ENCODE results near the gene TRDMT1.

The TRDMT1 gene

DNA sequence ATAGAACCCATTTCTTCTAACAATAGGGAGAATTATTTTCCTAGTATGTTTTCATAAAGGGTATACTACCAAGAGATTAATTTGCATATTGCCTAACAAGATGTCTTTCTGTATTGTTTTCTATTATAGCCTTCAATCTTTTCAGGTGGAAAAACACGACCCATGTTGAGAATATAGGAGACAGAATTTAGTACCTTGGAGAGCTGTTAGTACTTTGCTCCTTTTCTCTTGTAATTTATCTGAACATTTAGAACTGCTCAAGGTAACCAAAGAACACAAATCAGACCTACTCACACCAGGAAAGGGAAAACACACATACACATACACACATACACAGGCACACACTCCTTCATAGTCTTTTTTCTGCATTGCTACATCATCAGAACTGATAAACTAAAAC, 7.8 kb upstream of the TRDMT1 start:
- DNase-seq, result no peak

DNA sequence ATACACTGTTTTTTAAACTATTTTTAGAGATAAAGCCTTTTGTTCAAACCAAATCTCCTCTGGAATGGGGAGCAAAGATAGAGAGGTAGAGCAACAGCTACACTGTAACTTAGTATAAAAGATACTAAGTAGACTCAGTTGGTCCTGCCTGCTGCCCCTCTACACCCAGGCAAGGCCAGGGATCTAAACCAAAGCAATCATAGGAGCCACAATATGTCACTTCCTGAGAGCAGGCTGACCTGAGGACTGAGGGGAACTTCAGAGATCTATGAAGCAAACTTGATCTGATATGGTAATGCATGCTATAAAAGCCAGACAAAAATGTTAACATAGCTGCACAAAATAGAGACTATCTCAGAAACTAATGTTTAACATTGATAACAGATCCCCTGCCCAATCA, 7.0 kb upstream of the TRDMT1 start:
- peak; percentile 35 for DNase-seq

DNA sequence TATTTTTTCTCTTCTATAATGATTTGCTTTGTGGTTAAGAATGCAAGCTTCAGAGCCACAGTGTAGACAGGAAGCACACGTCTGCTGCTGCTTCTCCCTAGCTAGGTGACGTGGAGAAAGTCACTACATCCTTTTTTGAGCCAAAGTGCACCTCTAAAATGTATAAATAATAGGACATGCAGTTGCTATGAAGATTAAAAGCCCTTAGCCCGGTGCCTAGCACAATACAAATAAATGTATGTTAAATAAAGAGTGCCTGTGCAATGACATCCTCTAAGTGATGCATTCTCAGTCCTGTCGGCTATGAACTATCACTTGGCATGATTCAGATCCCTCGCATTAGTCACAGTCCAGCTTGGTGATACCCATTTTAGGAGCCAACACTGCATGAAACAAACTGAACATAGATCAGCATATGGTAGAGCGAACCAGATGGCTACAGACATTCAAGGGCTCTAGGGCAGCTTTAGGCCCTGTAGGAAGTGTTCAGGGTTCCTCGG, 4.8 kb upstream of the TRDMT1 start:
- DNase-seq, result peak; percentile 66

DNA sequence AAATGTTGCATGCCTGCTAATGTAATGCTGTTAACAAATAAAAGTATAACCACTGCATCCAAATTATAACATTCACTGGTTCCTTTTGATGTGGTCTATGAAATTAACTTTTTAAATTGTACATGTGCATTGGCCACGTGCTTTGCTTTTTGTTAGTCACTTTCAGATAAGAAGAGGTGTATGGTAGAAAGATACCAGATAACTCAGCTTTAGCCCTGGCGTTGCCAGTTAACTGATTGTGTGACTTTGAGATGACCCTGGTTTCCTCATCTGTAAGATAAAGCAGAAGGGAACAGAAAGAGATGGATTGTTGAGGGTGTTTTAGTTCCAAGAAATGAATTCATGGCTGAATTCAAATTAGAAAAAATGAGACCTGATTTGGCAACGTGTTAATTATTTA, 1.9 kb upstream of the TRDMT1 start:
- DNase-seq, result peak; percentile 34

DNA sequence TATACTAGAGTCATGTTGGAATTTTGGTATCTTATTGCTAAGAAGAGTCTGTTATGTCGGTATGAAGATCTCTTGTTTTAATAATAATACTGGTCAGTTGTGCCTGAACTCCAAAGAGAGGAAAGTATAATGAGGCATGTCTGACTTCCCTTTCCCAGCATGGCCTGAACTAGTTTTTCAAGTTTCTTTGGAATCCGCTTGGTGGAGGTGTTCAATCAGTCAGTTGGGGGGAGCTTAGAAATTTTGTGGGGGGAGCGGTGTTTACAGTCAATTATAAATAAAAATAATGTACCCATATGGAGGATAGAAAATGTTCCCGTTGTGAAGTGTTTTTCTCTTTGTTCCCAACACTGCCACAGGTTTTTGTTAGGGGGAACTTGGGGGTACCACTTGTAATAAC, 1.5 kb upstream of the TRDMT1 start:
- DNase-seq, result no peak

DNA sequence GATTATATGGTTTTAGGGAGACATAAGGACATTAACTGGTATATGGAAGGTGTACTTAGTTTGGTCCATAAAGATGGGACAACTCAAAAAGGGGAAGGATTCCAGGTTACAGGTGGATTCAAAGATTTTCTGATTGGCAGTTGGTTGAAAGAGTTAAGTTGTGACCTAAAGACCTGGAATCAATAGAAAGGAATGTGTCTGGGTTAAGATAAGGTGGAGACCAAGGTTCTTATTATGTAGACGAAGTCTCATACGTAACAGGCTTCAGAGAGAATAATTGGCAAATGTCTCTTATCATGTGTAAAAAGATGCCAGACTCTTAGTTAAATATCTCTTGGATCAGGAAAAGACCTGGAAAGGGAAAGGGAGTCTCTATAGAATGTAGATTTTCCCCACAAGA, 1.0 kb upstream of the TRDMT1 start:
- no peak for DNase-seq

DNA sequence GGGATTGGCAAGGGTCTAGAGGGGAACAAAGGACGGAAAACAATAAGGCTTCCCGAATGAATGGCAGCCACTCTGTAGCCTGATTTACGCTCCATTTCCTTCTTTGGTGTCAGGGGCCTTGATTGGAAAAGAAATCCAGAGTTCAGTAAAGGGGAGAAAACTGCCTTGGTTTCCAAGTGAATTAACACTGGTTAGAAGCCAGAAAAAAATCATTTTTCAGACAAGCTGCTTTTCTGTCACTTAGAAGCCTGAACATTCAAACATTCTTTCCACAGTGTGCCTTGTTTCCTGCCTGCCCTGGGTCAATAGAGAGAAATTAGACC, 283 bp upstream of the TRDMT1 start:
- no peak for DNase-seq

DNA sequence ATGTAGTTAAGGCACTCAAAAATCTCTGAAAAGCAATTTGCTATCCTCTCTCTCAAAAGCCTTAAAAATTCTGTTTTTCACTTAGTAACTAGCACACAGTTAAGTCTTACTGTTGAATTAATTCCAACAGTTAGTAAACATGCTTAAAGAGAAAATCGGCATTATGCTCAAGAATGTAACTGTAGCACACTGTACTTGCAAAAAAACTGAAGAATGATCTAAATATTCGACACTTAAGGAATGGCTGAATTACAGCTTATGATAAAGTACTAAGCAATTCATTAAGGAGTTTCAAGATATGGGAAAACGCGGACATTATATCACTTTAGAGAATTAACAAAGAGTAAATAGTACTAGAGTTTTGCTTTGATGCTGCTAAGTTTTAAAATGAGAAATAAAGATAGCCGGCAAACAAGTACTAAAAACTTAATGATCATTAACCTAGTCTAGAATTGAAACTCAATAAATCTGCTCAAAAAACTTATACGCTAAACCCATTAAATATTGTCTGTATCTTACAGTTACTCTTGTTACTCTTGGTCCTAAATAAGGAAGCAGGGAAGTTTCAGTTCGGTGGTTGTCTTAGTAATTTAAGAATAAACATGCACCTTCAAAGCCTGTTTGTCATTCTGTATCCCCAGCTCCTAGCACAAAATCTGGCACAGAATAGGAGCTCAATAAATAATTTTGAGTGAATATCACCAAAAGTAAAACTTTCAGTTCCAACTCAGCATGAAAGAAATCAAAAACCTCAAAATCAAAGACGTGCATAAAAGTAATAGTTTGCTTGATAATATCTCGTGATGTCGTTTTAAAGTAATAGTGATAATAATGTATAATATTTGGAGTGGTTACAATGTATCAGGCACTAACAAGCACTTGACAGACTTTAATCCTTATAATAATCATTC, 1.2 kb downstream of the TRDMT1 start:
- peak; percentile 34 for DNase-seq

DNA sequence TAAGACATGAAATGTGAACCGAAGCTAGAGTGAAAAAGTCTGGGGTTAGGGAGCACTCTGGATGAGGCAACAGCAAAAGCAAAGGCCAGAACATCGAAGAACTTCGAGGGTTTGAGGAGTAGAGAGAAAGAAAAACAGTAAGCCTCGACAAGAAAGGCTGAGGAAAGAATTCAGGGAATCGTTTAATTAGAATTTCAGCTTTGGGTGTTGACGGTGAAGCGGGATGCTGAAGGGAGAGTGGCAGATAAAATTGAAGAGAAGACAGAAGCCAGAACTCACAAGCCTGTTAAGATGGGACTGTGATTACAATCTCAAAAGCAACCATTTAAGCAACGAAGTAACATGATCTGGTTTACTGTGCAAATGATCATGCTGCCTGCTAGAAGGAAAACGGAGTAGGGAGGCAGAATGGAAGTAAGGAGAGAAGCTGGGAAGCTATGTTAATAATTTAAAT, 2.1 kb downstream of the TRDMT1 start:
- DNase-seq, result peak; percentile 32

DNA sequence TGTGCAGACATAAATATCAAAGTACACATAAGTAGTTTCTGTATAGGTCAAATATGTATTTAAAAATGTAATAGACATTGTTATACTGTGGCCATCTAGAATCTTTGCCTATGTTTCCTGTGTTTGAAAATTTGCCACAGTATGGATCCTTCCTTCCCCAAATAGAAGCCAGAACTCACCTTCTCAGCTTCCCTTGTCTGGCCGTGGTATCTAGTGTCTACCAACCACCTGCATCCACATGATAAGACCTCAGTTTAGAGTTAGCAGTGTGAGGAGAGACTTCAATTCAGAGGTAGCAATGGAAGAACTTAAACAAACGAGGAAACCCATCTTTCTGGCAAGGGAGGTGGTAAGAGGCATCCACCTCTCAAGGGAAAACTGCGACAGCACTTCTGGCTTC, 4.9 kb downstream of the TRDMT1 start:
- DNase-seq, result peak; percentile 28

DNA sequence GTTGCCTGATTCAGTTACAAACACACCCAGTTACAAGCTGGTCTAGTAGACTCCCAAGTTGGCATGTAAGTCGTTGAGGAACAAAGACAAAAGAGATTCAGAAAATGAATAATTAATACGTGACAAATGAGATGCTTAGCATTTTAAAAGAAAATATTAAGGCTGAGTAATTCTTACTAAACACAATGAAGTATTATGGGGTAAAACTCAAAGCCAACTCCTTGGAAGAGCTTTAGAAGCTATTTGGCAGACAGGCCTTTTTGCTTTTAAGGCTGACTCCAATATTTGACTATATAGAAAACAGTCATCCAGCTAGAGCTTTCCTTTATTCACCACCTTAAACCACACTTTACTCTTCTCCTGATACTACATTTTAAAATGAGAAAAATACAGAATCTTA, 5.4 kb downstream of the TRDMT1 start:
- no peak for DNase-seq

DNA sequence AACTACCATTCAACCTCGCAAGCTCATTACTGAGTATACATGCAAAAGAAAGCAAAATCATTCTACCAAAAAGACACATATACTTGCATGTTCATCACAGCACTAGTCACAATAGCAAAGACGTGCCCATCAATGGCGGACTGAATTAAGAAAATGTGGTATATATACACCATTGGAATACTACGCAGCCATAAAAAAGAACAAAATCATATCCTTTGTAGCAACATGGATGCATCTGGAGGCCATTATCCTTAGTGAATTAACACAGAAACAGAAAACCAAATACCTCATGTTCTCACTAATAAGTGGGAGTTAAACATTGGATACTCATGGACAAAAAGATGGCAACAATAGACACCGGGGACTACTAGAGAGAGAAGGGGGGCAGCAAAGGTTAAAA, 6.4 kb downstream of the TRDMT1 start:
- DNase-seq, result no peak

DNA sequence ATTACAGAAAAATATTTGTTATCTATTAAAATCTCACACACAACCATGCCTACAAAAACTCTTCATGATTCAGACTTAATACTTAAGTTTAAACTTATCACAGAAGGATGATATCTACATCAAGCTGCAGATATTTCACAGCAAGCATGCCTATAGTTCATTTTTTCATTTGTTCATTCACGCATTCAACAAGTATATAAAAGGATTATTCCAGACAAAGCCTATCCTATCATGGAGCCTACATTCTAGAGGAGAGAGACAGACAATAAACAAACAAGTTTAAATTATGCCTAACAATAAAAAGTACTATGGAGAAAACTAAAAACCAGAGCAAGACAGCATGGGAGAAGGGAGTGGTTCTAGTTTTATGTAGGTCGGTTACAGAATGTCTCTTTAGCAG, 10.9 kb downstream of the TRDMT1 start:
- DNase-seq, result no peak

DNA sequence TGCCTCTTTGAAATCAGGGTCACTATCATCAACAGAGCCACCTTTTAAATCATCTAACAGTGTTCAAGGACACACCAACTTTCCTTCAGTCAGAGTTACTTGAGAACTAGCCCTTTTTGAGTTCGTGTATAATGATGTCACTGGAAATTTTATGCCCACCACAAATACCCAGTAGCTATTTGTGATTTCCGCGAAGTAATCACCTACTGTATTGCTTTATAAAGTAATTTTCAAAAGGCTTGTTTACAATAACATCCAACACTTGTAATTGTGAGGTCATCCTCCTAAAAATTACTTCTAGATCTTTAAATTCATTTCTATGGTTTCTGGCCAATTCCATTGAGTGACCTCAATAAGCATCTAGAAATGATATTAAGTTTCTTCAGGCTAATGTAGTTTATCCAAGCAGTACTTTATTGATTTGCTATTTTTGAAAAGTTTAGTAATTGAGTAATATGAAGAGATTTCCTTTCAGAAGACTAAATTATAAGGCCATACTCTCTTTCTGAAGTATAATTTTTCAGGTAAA, 12.8 kb downstream of the TRDMT1 start:
- no peak for DNase-seq

DNA sequence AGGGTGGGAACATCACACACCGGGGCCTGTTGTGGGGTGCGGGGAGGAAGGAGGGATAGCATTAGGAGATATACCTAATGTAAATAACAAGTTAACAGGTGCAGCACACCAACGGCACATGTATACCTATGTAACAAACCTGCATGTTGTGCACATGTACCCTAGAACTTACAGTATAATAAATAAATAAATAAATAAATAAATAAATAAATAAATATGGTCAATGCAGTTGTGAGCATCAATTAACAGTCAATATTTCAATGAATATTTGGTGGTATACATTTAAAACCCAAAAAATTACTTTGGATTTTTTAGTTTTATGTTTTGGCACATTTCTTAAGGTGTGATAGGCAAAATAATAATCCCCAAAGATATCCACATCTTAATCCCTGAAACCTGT, 15.6 kb downstream of the TRDMT1 start:
- no peak for DNase-seq

DNA sequence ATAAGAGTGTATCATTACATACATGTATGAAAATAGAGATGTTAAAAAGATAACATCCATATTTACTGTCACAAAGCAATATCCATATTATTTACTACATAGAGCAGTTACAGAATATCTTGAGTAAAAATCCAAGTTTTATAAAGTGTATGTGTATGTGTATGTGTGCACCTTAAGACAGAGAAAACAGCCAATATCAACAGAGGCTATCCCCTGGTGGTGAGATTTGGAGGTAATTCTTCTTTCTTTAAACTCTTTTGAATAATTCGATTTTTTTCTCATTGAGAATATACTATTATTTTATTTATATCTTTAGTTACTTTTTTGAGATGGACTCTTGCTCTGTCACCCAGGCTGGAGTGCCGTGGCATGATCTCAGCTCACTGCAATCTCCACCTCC, 18.4 kb downstream of the TRDMT1 start:
- no peak for DNase-seq

DNA sequence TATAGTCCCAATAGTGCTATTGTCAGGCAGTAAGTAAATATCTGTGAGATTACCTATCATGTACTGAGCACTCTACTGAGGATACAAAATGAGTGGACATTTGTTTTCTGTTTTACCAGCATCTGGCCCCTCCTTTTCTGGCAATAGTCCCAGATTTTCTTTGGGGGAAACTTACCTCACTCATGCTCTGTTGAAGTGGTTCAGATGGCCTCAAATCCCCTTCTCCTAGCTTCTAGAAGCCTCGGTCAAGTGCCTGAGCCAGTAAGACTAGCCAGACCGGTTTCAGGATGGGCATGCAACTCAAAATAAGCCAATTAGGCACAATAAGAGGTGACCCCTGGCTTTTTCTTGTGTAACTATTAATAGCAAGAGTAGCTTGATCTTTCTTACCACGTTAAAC, 19.7 kb downstream of the TRDMT1 start:
- DNase-seq, result no peak

DNA sequence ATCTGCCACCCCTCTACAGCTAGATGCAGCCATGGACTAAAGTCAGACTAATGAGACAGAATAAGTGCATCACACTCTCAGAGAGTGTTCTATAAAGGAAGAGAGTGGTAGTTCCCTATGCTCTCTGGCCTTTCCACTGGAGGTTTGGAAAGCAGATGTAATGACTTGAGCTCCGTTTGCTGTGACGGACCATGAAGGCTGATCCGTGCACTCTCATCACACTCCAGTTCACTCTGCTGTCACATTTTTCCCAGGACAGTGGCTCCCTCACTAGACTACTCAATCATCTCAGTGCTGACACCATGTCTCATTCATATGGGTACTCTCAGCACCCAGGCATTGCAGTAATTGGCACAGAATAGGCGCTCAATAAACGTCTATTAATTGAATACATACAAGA, 20.4 kb downstream of the TRDMT1 start:
- no peak for DNase-seq

DNA sequence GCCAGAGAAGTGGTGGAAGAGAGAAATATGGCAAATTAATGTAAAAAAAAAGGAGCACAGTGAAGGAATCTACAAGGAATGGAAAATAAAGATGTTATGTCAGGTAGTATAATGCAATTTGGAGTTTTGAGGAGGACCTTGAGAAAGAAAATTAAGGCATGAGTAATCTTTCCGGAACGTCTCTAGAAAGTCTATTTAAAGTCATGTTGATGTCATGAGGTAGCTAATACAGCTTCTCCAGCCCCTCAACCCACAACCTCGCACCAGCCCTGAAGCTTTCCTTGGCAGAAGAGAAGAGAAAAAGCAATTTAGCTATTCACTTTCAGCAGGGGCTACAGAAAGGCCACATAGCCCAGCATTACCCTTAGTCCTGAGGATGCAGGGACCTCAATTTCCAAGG, 22.5 kb downstream of the TRDMT1 start:
- no peak for DNase-seq

DNA sequence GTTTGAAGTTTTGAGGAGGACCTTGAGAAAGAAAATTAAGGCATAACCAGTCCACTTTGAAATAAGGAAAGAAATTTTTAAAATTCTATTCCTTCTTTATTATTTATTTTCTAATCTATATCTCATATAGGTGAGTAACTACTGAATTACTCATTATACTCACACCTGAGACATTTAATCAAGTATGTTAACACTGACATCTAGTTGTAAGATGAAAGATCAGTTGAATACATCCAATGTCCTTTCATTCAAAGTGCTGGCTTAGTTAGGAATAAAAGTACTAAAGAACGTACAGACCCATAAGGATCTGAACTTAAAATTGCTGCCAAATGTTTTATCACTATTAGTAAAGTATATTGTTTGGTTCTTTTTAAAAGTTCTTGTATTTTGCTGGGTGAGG, 23.5 kb downstream of the TRDMT1 start:
- DNase-seq, result no peak

DNA sequence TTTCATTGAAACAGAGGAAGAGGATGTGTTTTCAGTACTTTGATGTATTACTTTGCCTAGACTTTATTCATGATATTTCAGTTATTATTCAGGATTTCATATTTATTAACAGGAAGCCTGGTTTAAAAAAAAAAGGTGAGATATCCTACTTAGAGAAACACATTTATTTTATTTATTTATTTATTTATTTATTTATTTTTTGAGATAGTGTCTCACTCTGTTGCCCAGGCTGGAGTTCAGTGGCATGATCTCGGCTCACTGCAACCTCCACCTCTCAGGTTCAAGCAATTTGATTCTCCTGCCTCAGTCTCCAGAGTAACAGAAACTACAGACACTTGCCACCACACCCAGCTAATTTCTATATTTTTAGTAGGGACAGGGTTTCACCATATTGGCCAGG, 24.5 kb downstream of the TRDMT1 start:
- no peak for DNase-seq

DNA sequence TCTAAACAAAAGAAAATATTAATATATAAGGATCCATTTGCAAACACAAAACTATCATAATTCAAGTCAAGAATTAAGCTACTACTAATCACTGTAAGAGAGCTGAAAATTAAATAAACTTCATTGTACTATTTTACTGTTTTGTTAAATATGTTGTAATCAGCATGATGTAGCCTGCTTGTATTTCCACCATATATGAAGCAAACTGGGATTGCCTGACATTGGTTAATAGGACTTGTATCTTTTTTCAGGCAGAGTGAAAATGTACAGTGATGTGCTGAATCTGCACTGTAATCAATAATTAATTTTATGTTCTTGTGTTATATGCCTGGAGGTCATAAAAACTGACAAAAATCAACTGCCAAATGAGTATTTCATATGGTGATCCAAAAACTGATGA, 25.4 kb downstream of the TRDMT1 start:
- DNase-seq, result no peak

DNA sequence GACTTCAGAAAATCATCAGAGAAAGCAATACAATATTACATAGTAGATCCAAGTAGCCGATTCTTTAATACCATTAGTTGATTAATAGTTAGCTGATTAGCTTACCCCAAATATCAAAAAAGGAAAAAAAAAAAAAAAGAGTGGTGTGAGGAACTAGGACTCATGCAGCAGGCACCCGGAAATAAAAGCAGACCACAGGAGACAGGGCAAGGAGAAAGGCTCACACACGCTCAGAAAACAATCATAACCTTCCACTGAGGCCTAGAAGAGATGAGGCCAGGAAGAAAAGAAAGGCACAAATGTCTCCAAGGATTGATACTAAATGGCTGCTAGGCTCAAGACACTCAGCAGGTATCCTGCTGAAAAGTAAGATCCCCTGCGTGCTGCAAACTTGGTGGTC, 25.9 kb downstream of the TRDMT1 start:
- peak; percentile 62 for DNase-seq

DNA sequence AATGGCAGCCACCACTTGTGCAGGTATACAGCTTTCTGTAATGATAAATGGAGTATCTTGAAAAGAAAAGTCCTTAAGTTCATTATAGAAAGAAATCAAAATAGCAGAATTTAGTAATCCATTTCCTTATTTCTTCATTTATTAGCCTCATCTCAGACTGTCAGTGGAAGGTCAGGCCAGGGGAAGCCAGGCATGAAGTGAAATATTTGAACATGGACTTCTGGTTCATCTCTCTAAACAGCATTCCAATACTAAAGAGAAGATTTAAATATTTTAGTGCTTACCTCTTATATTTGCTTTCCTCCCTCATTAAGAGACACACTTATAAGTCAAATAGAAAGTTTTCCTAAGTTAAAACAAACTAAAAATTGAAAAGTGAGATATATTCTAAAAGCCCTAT, 26.8 kb downstream of the TRDMT1 start:
- no peak for DNase-seq

DNA sequence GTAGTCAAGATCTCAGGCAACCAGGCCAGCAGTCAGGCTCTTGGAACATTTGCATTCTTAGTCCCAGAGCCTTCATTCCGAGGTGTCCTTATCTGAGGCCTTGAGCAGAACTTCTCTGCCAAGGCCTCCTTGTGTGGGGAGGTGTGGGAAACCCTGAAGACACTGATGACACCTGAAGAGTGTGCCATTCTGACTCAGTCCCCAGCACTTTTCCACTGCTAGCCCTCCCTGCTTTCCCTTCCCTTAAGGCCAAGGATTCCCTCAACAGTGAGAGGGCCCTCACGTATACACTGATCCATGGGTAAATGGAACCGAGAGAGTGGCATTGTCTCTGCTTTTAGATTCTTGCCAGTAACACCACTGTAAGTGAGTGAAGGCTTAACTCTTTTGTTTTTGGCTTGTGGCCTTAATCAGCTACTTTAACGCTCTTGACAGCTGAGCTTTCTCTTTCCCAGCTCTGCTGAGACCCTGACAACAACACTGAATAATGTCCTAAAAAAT, 30.3 kb downstream of the TRDMT1 start:
- DNase-seq, result no peak
